Measurements from ENCODE around the gene C4orf46. TPM values are rescaled to one million over a fixed set of nuclear protein-coding genes. Genes with fewer than 3 reads are reported as not detected.
A peak's percentile ranks its signal among the peaks of the same experiment; 100 is the strongest.
"Not testable (repeated sequence)": the region's sequence is repeated elsewhere in the genome, so short reads cannot be mapped to it uniquely, and the experiment has no call there.

The C4orf46 gene
- total RNA-seq, 4 donors from 2014 or later = 0.51 to 2.1 (median 1.4) TPM

- peaks cover 24 to 26% of the 10 kb centered on the region in 2 donors for H3K4me1 ChIP-seq
- intact Hi-C loops (cut with DNase I; ENCODE audit: low total_unique reads) = no loop called here
- no peaks in the 10 kb centered on the region for H3K27me3 ChIP-seq
- H3K4me3 ChIP-seq = no peak overlapping the region
- no peaks in the 10 kb centered on the region for H3K36me3 ChIP-seq
- H3K27ac ChIP-seq = no peak overlapping the region
- no peak for ATAC-seq
- no peak for DNase-seq
- TF ChIP-seq CTCF (IDR thresholded peaks at IDR 0.05 in 4 of 5, conservative IDR thresholded peaks at IDR 0.05 in 1 of 5) (no peak), POLR2A (IDR thresholded peaks at IDR 0.05) (no peak)
- in situ Hi-C loops (cut with MboI; ENCODE audit: low sequenced_read_pairs in 4 of 4) = no loop called here
- H3K9me3 ChIP-seq = no peaks in the 10 kb centered on the region
Measured at GRCh38 chr4:158669310-158669709, 2.4 kb downstream of the C4orf46 start.

- in situ Hi-C loops (cut with MboI; ENCODE audit: low sequenced_read_pairs in 4 of 4) = no loop called here
Measured at GRCh38 chr4:158667651-158668198, 4.0 kb downstream of the C4orf46 start.

DNA sequence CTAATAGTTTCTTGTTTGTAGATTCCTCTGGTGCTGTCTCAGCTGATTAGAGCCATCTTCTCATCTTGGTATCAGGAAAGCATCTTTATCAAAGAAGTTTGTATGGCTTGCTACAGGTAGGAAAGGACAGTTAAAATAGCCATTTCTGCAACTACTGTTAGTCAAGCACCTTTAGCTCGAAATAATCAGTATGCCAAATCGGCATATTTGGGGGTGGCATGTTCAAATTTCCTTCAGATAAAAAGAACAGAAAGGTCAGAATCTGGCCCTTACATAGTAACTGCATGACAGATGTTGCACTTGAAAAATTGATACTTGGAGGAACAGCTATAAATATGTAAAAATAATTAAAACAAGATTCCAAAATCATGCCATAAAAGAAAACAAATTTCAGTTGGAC, 4.8 kb downstream of the C4orf46 start:
- intact Hi-C loops (cut with DNase I; ENCODE audit: low total_unique reads) (no loop called here), in situ Hi-C loops (cut with MboI; ENCODE audit: low sequenced_read_pairs in 4 of 4) (no loop called here)

More at GRCh38 chr4:158667651-158668198, 4.0 kb downstream of the C4orf46 start:
- TF ChIP-seq POLR2A (IDR thresholded peaks at IDR 0.05) (no peak), CTCF (IDR thresholded peaks at IDR 0.05 in 4 of 5, conservative IDR thresholded peaks at IDR 0.05 in 1 of 5) (peak in 1 of 5 experiments; percentile 38)
- H3K4me3 ChIP-seq = no peak overlapping the region
- H3K4me1 ChIP-seq = peaks cover 11 to 13% of the 10 kb centered on the region in 2 donors
- no peaks in the 10 kb centered on the region for H3K27me3 ChIP-seq
- intact Hi-C loops (cut with DNase I; ENCODE audit: low total_unique reads) = no loop called here
- no peaks in the 10 kb centered on the region for H3K36me3 ChIP-seq
- H3K9me3 ChIP-seq = no peaks in the 10 kb centered on the region
- no peak for ATAC-seq
- DNase-seq = no peak
- no peak overlapping the region for H3K27ac ChIP-seq

DNA sequence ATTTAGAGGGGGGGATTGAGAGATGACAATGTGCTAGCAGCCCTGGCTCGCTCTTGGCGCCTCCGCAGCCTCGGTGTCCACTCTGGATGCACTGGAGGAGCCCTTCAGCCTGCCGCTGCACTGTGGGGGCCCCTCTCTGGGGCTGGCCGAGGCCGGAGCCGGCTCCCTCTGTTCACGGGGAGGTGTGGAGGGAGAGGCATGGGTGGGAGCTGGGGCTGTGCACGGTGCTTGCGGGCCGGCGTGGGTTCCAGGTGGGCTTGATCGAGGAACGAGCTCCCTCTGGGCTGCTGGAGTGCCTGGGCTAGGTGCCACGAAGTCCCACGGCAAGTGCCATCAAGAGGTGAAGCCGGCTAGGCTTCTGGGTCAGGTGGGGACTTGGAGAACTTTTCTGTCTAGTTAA, 6.9 kb downstream of the C4orf46 start:
- Histone ChIP-seq H3K4me3 (no peak overlapping the region), H3K36me3 (no peaks in the 10 kb centered on the region), H3K9me3 (no peaks in the 10 kb centered on the region), H3K27ac (no peak overlapping the region), H3K4me1 (no peaks in the 10 kb centered on the region), H3K27me3 (no peaks in the 10 kb centered on the region)
- DNase-seq (no peak), ATAC-seq (no peak)
- no peak for TF ChIP-seq POLR2A (IDR thresholded peaks at IDR 0.05)
- no peak for TF ChIP-seq CTCF (IDR thresholded peaks at IDR 0.05 in 4 of 5, conservative IDR thresholded peaks at IDR 0.05 in 1 of 5)
- intact Hi-C loops (cut with DNase I; ENCODE audit: low total_unique reads) = no loop called here
- in situ Hi-C loops (cut with MboI; ENCODE audit: low sequenced_read_pairs in 4 of 4) = no loop called here

More for the DNA sequence above, 4.8 kb downstream of the C4orf46 start:
- Histone ChIP-seq H3K36me3 (no peaks in the 10 kb centered on the region), H3K27me3 (no peaks in the 10 kb centered on the region), H3K27ac (no peak overlapping the region), H3K9me3 (no peaks in the 10 kb centered on the region), H3K4me3 (no peak overlapping the region), H3K4me1 (peaks cover 10 to 12% of the 10 kb centered on the region in 2 donors)
- DNase-seq = no peak
- TF ChIP-seq POLR2A (IDR thresholded peaks at IDR 0.05) (no peak), CTCF (IDR thresholded peaks at IDR 0.05 in 4 of 5, conservative IDR thresholded peaks at IDR 0.05 in 1 of 5) (no peak)
- no peak for ATAC-seq

- intact Hi-C loops (cut with DNase I; ENCODE audit: low total_unique reads); H3K4me1 ChIP-seq; in situ Hi-C loops (cut with MboI; ENCODE audit: low sequenced_read_pairs in 4 of 4); ATAC-seq; H3K4me3 ChIP-seq; H3K27ac ChIP-seq; H3K27me3 ChIP-seq; DNase-seq; H3K36me3 ChIP-seq; H3K9me3 ChIP-seq: not testable (repeated sequence)
Measured at GRCh38 chr4:158663707-158664625, 7.7 kb downstream of the C4orf46 start.

DNA sequence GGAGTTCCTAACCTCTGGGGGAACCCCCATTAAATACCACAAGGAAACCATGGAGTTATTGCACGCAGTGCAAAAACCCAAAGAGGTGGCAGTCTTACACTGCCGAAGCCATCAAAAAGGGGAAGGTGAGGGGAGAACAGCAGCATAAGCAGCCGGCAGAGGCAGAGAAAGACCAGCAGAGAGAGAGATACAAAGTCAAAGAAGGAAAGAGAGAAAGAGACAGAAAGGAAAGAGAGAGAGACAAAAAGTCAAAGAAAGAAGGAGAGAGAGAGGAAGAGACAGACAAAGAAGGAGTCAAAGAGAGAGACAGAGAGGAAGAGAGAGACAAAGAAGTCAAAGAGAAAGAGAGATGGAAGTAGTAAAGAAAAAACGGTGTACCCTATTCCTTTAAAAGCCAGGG, 8.4 kb downstream of the C4orf46 start:
- H3K27me3 ChIP-seq; ATAC-seq; H3K4me3 ChIP-seq; H3K36me3 ChIP-seq; H3K4me1 ChIP-seq; H3K27ac ChIP-seq; DNase-seq; intact Hi-C loops (cut with DNase I; ENCODE audit: low total_unique reads); in situ Hi-C loops (cut with MboI; ENCODE audit: low sequenced_read_pairs in 4 of 4); H3K9me3 ChIP-seq: not testable (repeated sequence)
